T-cell (primary cell): ENCODE data around the gene KNTC1. TPM values are rescaled to one million over a fixed set of nuclear protein-coding genes. Genes with fewer than 3 reads are reported as not detected.

Experiments used
- ATAC-seq, 4 experiments: fragments of 200-7000 bp in 3 of 4; fragments of 150-1000 bp in 1 of 4; cut with Tn5 transposase; replicated peaks in 1 of 4; 1 replicate in 3 of 4; 2 replicates in 1 of 4; pipeline ENCODE4 v1.10.0; 2021; ENCODE audit warnings: moderate library complexity in 3 of 4, mild to moderate bottlenecking in 2 of 4, moderate number of reproducible peaks in 1 of 4
- CTCF ChIA-PET, 2 donors: fragments of 300-600 bp; sonication (Branson Sonifier 250); formaldehyde crosslinking; loops; one replicate each; lab custom pipeline; 2022; ENCODE audit warnings: antibody characterized with exemption in 2 of 2; lab: Charles Lee
- POLR2A ChIA-PET, 2 donors: fragments of 300-600 bp; sonication (Branson Sonifier 250); formaldehyde crosslinking; loops; one replicate each; lab custom pipeline; 2022; ENCODE audit warnings: antibody characterized with exemption in 2 of 2; lab: Charles Lee
- DNase-seq, 35 experiments: peaks; one replicate each; pipeline versions ENCODE4 v3.0.0 to v3.0.0-alpha.2; 2013 to 2023
- H3K27ac ChIP-seq: one replicate; pipeline ENCODE4 v1.5.1; 2013; ENCODE audit warnings: low read length
- H3K27me3 ChIP-seq, 2 experiments: replicated peaks in 1 of 2; 1 replicate in 1 of 2; 2 replicates in 1 of 2; pipeline versions ENCODE4 v1.6.1 to v1.7.0; 2013; ENCODE audit warnings: low read length in 1 of 2, mixed read lengths in 1 of 2; ENCODE audit not compliant: control insufficient read depth in 2 of 2, insufficient read depth in 2 of 2; ENCODE audit errors: extremely low read depth in 1 of 2
- H3K36me3 ChIP-seq, 2 donors: 1 replicate in 1 of 2; 2 replicates in 1 of 2; pipeline versions ENCODE4 v1.6.1 to v1.7.0; 2013; ENCODE audit warnings: low read length in 1 of 2; ENCODE audit not compliant: control insufficient read depth in 2 of 2, insufficient read depth in 1 of 2; ENCODE audit errors: extremely low read depth in 1 of 2
- H3K4me1 ChIP-seq, 2 experiments: 1 replicate in 1 of 2; 2 replicates in 1 of 2; pipeline versions ENCODE4 v1.6.1 to v1.7.0; 2013; ENCODE audit warnings: low read length in 2 of 2, mixed read lengths in 1 of 2; ENCODE audit not compliant: insufficient read depth in 2 of 2, control insufficient read depth in 1 of 2; ENCODE audit errors: extremely low read depth in 1 of 2
- H3K4me3 ChIP-seq, 2 donors: 1 replicate in 1 of 2; 2 replicates in 1 of 2; pipeline versions ENCODE4 v1.5.1 to v1.7.0; 2013; ENCODE audit warnings: mild to moderate bottlenecking in 2 of 2, low read length in 1 of 2, moderate library complexity in 1 of 2; ENCODE audit not compliant: control insufficient read depth in 1 of 2; ENCODE audit errors: extremely low read depth in 1 of 2
- H3K9me3 ChIP-seq: 2 replicates; pipeline ENCODE4 v1.7.0; 2013
- H3K27ac Mint-ChIP-seq, 2 donors: one replicate each; pipeline ENCODE4 v1.8.0; 2020 to 2021; ENCODE audit warnings: mild to moderate bottlenecking in 2 of 2, mixed read lengths in 2 of 2
- H3K27me3 Mint-ChIP-seq, 2 donors: one replicate each; pipeline ENCODE4 v1.8.0; 2021 to 2022; ENCODE audit warnings: mixed read lengths in 2 of 2
- H3K36me3 Mint-ChIP-seq: one replicate; pipeline ENCODE4 v1.8.0; 2021; ENCODE audit warnings: mixed read lengths
- H3K4me1 Mint-ChIP-seq, 3 donors: one replicate each; pipeline ENCODE4 v1.8.0; 2020 to 2022; ENCODE audit warnings: mixed read lengths in 3 of 3, mild to moderate bottlenecking in 1 of 3
- H3K4me3 Mint-ChIP-seq, 3 donors: one replicate each; pipeline ENCODE4 v1.8.0; 2020 to 2022; ENCODE audit warnings: mild to moderate bottlenecking in 3 of 3, mixed read lengths in 3 of 3, moderate library complexity in 3 of 3
- H3K9me3 Mint-ChIP-seq, 3 donors: one replicate each; pipeline ENCODE4 v1.8.0; 2020 to 2022; ENCODE audit warnings: mixed read lengths in 3 of 3
- WGBS: methylation state at CpG from one replicate; pipeline ENCODE4 v1.1.5; 2013; ENCODE audit warnings: missing lambda C conversion rate; ENCODE audit not compliant: insufficient coverage; 5-methylcytosine and 5-hydroxymethylcytosine counted together
- total RNA-seq, 35 experiments: library from RNA in 6 of 35; stranded (reverse) in 6 of 35; fragments of 120-200 nt in 1 of 35; gene quantifications; one replicate each; pipeline versions ENCODE4 v1.2.1 to v1.2.4 and lab custom pipeline; 2013 to 2026

The KNTC1 gene
- total RNA-seq, 5 donors from 2014 or later (not counting 1 experiment from before 2014, with no cell fraction given), result 26.2 to 35.7 (median 29.2) TPM

GRCh38 chr12:122602456-122602855, 75.4 kb downstream of the KNTC1 start:
- H3K4me1 Mint-ChIP-seq, result no peaks in the 10 kb centered on the region
- no peaks in the 10 kb centered on the region for H3K9me3 Mint-ChIP-seq
- no peak overlapping the region for H3K4me3 Mint-ChIP-seq
- H3K27me3 Mint-ChIP-seq, result no peaks in the 10 kb centered on the region
- H3K36me3 Mint-ChIP-seq, result peaks cover 25% of the 10 kb centered on the region
- POLR2A ChIA-PET, result no interaction called here
- Histone ChIP-seq H3K36me3 (peaks cover 0 to 6% of the 10 kb centered on the region in 2 donors), H3K27me3 (no peaks in the 10 kb centered on the region), H3K27ac (no peak overlapping the region), H3K4me3 (no peak overlapping the region), H3K9me3 (no peaks in the 10 kb centered on the region), H3K4me1 (no peaks in the 10 kb centered on the region)
- no peak overlapping the region for H3K27ac Mint-ChIP-seq
- DNase-seq, result no peak
- ATAC-seq, result no peak
- CTCF ChIA-PET, result interaction anchor here (0.5 to 0.6 kb wide), 2 partner anchors 191 to 234 kb away, joined by 3 to 5 read pairs; no protein-coding TSS in a partner anchor
- no CpG with 5 or more reads among the region's 2 CpGs for WGBS

- Histone ChIP-seq H3K27me3 (no peaks in the 10 kb centered on the region), H3K36me3 (peaks cover 0 to 7% of the 10 kb centered on the region in 2 donors), H3K4me3 (no peak overlapping the region), H3K27ac (no peak overlapping the region), H3K4me1 (no peaks in the 10 kb centered on the region), H3K9me3 (no peaks in the 10 kb centered on the region)
- ATAC-seq (no peak), DNase-seq (no peak)
- no peaks in the 10 kb centered on the region for H3K4me1 Mint-ChIP-seq
- no peak overlapping the region for H3K4me3 Mint-ChIP-seq
- POLR2A ChIA-PET, result no interaction called here
- H3K27me3 Mint-ChIP-seq, result no peaks in the 10 kb centered on the region
- H3K9me3 Mint-ChIP-seq, result no peaks in the 10 kb centered on the region
- WGBS, result no CpG with 5 or more reads among the region's 4 CpGs
- CTCF ChIA-PET, result interaction anchor here in 1 of 2 donors (0.6 kb wide), 1 partner anchor 16 kb away, joined by 6 read pairs; no protein-coding TSS in a partner anchor
- H3K36me3 Mint-ChIP-seq, result peaks cover 28% of the 10 kb centered on the region
- H3K27ac Mint-ChIP-seq, result no peak overlapping the region
Observed at GRCh38 chr12:122604993-122605392, 77.9 kb downstream of the KNTC1 start.

- Mint-ChIP-seq H3K9me3 (no peaks in the 10 kb centered on the region), H3K4me3 (no peak overlapping the region), H3K4me1 (no peaks in the 10 kb centered on the region), H3K27me3 (no peaks in the 10 kb centered on the region), H3K27ac (no peak overlapping the region), H3K36me3 (peaks cover 36% of the 10 kb centered on the region)
- Histone ChIP-seq H3K4me3 (no peak overlapping the region), H3K27me3 (no peaks in the 10 kb centered on the region), H3K36me3 (peaks cover 0 to 20% of the 10 kb centered on the region in 2 donors), H3K4me1 (no peaks in the 10 kb centered on the region), H3K27ac (no peak overlapping the region), H3K9me3 (no peaks in the 10 kb centered on the region)
- WGBS, result 90% methylated on average over 2 of the region's 3 CpGs
- ChIA-PET CTCF (no interaction called here), POLR2A (no interaction called here)
- ATAC-seq (no peak), DNase-seq (no peak)
Observed at GRCh38 chr12:122609732-122610131, 82.7 kb downstream of the KNTC1 start.

GRCh38 chr12:122610207-122610606, 83.2 kb downstream of the KNTC1 start:
- Mint-ChIP-seq H3K36me3 (peaks cover 37% of the 10 kb centered on the region), H3K4me1 (no peaks in the 10 kb centered on the region), H3K4me3 (no peak overlapping the region), H3K27me3 (no peaks in the 10 kb centered on the region), H3K9me3 (no peaks in the 10 kb centered on the region), H3K27ac (no peak overlapping the region)
- DNase-seq (no peak), ATAC-seq (no peak)
- Histone ChIP-seq H3K36me3 (peaks cover 0 to 17% of the 10 kb centered on the region in 2 donors), H3K27me3 (no peaks in the 10 kb centered on the region), H3K27ac (no peak overlapping the region), H3K4me1 (no peaks in the 10 kb centered on the region), H3K9me3 (no peaks in the 10 kb centered on the region), H3K4me3 (no peak overlapping the region)
- WGBS, result no CpG with 5 or more reads among the region's 5 CpGs
- ChIA-PET CTCF (no interaction called here), POLR2A (no interaction called here)

- Histone ChIP-seq H3K4me1 (no peaks in the 10 kb centered on the region), H3K9me3 (no peaks in the 10 kb centered on the region), H3K27ac (no peak overlapping the region), H3K27me3 (no peaks in the 10 kb centered on the region), H3K4me3 (no peak overlapping the region), H3K36me3 (peaks cover 0 to 17% of the 10 kb centered on the region in 2 donors)
- POLR2A ChIA-PET, result no interaction called here
- WGBS, result 100% methylated on average over 2 of the region's 2 CpGs
- Mint-ChIP-seq H3K9me3 (no peaks in the 10 kb centered on the region), H3K4me3 (no peak overlapping the region), H3K27ac (no peak overlapping the region), H3K36me3 (peaks cover 39% of the 10 kb centered on the region), H3K27me3 (no peaks in the 10 kb centered on the region), H3K4me1 (no peaks in the 10 kb centered on the region)
- DNase-seq (no peak), ATAC-seq (no peak)
- CTCF ChIA-PET, result no interaction called here
Observed at GRCh38 chr12:122610911-122611310, 83.9 kb downstream of the KNTC1 start.

- H3K9me3 ChIP-seq, result no peaks in the 10 kb centered on the region
- H3K4me1 Mint-ChIP-seq, result no peaks in the 10 kb centered on the region
- ATAC-seq, result no peak
- no peak overlapping the region for H3K4me3 Mint-ChIP-seq
- peaks cover 0 to 21% of the 10 kb centered on the region in 2 donors for H3K36me3 ChIP-seq
- 100% methylated on average over 1 of the region's 1 CpG for whole genome bisulfite sequencing
- no peaks in the 10 kb centered on the region for H3K4me1 ChIP-seq
- peaks cover 42% of the 10 kb centered on the region for H3K36me3 Mint-ChIP-seq
- H3K4me3 ChIP-seq, result no peak overlapping the region
- no peaks in the 10 kb centered on the region for H3K27me3 ChIP-seq
- H3K27me3 Mint-ChIP-seq, result no peaks in the 10 kb centered on the region
- POLR2A ChIA-PET, result interaction anchor here in 1 of 2 donors (0.6 kb wide), 1 partner anchor 64 kb away, joined by 3 read pairs; no protein-coding TSS in a partner anchor
- H3K27ac ChIP-seq, result no peak overlapping the region
- H3K9me3 Mint-ChIP-seq, result no peaks in the 10 kb centered on the region
- DNase-seq, result no peak
- no peak overlapping the region for H3K27ac Mint-ChIP-seq
- CTCF ChIA-PET, result interaction anchor here (0.6 to 0.7 kb wide), 2 partner anchors 11 to 846 kb away, joined by 3 read pairs; no protein-coding TSS in a partner anchor
Observed at GRCh38 chr12:122614839-122615238, 87.8 kb downstream of the KNTC1 start.

- no peak overlapping the region for H3K27ac ChIP-seq
- H3K36me3 Mint-ChIP-seq, result peaks cover 46% of the 10 kb centered on the region
- no peak for ATAC-seq
- no peaks in the 10 kb centered on the region for H3K27me3 ChIP-seq
- no CpG with 5 or more reads among the region's 4 CpGs for WGBS
- H3K27me3 Mint-ChIP-seq, result no peaks in the 10 kb centered on the region
- no peaks in the 10 kb centered on the region for H3K9me3 Mint-ChIP-seq
- H3K27ac Mint-ChIP-seq, result no peak overlapping the region
- no peak overlapping the region for H3K4me3 ChIP-seq
- no peak overlapping the region for H3K4me3 Mint-ChIP-seq
- no peak for DNase-seq
- peaks cover 0 to 29% of the 10 kb centered on the region in 2 donors for H3K36me3 ChIP-seq
- no peaks in the 10 kb centered on the region for H3K4me1 ChIP-seq
- CTCF ChIA-PET, result no interaction called here
- H3K4me1 Mint-ChIP-seq, result no peaks in the 10 kb centered on the region
- no peaks in the 10 kb centered on the region for H3K9me3 ChIP-seq
- POLR2A ChIA-PET, result no interaction called here
Observed at GRCh38 chr12:122615780-122616179, 88.7 kb downstream of the KNTC1 start.
